AG09319 (cell line): Measurements from ENCODE around the gene ENDOU.

ENCODE experiments used
- DNase-seq: peaks from one replicate; pipeline ENCODE4 v3.0.0-alpha.2; 2010; ENCODE audit warnings: low read depth; ENCODE audit errors: extremely low read depth
- TF ChIP-seq, protein P1 (sequence below): IDR thresholded peaks from 2 replicates; pipeline ENCODE4 v1.5.1; 2011; ENCODE audit warnings: low read depth, mild to moderate bottlenecking, inconsistent platforms, low read length, moderate library complexity

Gene ENDOU

DNA sequence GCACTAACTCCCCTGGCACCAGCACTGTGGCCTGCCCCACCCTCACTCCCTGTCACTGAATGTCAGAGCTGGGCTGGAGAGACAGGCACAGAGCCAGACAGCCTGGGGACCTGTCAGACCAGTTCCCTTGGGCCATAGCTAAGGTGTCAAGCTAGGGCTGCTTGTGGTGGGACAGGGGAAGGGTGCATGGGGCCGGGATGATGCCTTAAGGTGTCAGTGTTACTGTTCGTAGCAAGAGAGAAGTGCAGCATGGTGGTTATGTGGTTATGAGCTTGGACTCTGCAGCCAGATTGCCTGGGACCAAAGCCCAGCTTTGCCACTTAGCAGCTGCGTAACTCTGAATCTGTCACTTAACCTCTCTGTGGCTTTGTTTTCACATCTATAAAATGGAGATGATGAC is 29.6 kb upstream of the ENDOU start:
- TF ChIP-seq, protein P1, sequence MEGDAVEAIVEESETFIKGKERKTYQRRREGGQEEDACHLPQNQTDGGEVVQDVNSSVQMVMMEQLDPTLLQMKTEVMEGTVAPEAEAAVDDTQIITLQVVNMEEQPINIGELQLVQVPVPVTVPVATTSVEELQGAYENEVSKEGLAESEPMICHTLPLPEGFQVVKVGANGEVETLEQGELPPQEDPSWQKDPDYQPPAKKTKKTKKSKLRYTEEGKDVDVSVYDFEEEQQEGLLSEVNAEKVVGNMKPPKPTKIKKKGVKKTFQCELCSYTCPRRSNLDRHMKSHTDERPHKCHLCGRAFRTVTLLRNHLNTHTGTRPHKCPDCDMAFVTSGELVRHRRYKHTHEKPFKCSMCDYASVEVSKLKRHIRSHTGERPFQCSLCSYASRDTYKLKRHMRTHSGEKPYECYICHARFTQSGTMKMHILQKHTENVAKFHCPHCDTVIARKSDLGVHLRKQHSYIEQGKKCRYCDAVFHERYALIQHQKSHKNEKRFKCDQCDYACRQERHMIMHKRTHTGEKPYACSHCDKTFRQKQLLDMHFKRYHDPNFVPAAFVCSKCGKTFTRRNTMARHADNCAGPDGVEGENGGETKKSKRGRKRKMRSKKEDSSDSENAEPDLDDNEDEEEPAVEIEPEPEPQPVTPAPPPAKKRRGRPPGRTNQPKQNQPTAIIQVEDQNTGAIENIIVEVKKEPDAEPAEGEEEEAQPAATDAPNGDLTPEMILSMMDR = no peak
- DNase-seq = no peak

DNA sequence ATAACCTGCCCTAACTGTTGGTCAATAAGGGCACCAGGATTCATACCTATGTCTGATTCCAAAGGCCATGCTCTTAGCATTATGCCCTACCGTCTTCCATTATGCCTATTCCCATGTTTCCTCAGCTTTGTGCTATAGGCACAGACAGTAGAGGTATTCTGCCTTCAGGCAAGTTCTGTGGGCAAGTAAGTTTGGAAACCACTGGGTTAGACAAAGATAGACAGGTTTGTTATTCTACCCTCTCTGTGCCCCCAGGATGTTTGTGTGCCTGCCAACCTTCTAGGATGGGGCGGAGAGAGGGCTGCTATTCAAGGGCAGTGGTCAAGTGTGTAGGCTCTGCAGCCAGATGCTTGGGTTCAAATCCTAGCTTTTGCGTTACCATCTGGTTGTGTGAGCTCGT is 28.8 kb upstream of the ENDOU start:
- TF ChIP-seq, protein P1 = no peak
- DNase-seq = no peak

DNA sequence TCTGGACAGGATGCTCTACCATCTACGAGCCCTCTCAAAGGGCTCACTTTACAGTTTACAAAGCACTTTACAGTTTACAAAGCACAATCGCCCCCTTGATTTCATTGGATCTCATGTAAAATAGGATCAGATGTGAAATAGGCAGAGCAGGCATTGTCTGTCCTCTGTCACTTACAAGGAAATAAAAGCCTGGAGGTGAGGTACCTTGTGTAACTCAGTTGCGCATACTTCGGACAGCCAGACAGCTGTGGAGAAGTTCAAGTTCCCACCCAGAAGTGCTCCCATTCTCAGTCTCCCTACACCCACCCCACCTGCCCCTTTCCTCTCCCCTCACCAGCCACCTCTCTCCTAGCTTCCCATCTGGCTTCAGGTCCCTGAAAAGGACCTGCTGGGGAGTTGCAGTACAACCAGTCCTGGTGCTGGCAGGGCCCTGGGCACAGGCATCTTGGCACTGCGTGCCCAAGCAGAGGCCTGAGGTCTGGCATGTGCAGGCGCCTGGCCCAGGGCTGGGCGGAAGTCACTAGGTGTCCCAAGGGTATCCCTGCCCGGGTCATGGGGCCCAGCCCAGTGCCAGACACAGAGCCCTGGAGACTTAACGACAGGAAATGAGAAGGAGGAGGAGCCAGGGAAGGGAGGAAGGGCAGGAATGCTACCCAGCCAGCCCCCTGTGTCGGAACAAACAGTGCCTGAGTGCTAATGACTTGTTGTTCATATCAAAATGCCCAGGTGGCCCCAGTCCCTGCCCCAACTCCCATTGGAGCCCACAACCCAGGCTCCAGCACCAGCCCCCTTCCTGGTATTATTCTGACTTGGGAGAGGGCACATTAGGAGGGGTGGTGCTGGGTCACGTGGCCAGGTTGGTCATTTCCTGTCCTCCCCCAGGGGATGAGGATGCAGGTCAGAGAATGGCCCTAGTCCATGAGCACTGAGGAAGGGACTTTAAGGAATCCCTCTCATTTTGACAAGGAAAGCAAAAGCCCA is 28.0 kb upstream of the ENDOU start:
- no peak for DNase-seq
- TF ChIP-seq, protein P1 = no peak

DNA sequence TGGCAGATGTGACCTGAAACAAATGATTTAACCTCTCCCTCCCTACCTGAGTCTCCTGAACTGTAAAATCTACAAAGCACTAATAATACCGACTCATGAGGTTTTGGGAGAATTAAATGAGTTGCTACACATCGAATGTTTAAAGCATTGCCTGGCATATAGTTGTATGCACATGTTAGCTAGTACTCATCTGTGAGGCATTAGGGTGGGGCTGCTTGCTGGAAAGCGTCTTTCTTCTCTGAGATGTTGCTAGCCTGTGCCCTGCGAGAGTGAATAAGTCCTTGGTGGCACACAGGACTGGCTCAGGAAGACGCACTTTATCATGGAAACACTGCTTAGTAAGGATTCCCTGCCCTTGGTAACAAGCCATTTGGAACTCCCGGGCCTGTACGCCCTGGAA is 27.3 kb upstream of the ENDOU start:
- TF ChIP-seq, protein P1 = no peak
- DNase-seq = no peak

DNA sequence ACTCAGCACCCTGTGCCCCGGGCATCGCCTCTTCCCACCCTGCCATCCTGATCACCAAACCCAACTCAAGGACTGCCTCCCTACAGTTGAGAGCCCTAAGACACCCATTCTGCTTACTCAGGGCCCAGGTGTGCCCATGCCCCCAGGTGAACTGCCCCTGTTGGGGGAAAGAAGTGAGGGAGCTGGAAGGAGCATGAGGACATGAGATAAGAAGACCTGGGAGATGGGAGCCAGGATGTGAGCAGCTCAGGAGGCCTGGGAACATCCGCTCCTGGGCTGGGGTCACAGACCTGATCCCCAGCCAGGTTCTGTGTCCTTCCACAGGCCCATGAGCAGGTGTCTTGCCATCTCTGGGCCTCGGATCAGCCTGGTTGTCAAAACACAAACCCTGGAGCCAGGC is 26.8 kb upstream of the ENDOU start:
- DNase-seq = no peak
- TF ChIP-seq, protein P1 = no peak

DNA sequence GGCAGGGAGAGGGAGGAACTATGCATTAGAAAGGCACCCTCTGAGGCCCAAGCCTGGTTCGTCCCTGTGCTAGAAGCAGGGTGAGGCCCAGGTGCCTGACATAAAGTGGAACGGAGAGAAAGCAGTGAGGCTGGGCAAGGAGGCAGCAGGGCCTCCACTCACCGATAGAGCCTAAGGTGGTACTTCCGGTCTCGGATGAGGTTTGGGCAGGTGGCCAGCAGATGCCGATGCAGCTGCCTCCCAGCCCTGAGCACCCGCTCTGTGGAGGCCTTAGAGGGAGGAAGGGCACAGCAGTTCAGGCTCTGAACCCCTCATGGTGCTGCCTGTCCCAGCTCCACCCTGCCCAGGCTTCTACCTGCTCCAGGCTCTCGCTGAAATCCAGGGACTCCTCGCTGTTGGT is 26.3 kb upstream of the ENDOU start:
- DNase-seq = no peak
- TF ChIP-seq, protein P1 = no peak

DNA sequence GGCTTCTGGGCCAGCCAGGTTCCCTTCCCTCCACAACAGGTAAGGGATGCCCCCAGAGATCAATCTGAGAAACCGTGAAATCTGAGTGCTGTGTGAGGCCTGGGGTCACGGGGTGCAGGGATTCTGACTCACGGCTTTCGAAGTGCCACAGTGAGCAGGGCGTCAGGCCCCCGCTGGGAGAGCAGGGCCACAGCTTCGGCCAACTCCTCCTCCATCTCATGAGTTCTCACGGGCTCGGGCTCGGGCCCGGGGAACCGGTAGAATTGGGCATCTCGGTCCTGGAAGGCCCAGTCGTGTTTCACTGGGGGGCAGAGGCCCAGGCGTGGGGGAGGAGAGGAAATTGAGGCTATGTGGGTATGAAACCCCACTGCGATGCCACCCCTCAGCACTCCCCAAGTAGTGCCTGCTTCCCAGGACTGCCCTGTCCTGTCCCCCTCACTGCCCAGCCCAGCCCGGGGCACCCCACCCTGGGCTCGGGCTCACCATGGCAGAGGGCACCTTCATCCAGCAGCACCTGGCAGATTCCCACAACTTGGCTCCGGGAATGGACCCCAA is 25.7 kb upstream of the ENDOU start:
- TF ChIP-seq, protein P1 = no peak

More for the DNA sequence above, 25.7 kb upstream of the ENDOU start:
- no peak for DNase-seq
